H1 (cell line): ENCODE data around the gene NLRP10. TPM values are rescaled to one million over a fixed set of nuclear protein-coding genes. Genes with fewer than 3 reads are reported as not detected.
A peak's percentile ranks its signal among the peaks of the same experiment; 100 is the strongest.

Experiments
- CTCF ChIA-PET: fragments of 300-600 bp; sonication (Branson Sonifier 250); formaldehyde crosslinking; loops from one replicate; lab custom pipeline; 2021; ENCODE audit not compliant: partially characterized antibody; lab: Charles Lee
- POLR2A ChIA-PET: fragments of 300-600 bp; sonication (Branson Sonifier 250); formaldehyde crosslinking; loops from one replicate; lab custom pipeline; 2021; ENCODE audit warnings: inconsistent platforms; ENCODE audit not compliant: partially characterized antibody; lab: Charles Lee
- DNase-seq, 2 experiments: peaks; one replicate each; pipeline versions ENCODE4 v3.0.0 to v3.0.0-alpha.2; 2010 to 2022; ENCODE audit warnings: low spot score in 2 of 2, low read depth in 1 of 2, mixed read lengths in 1 of 2
- FAIRE-seq: peaks from 2 replicates; lab custom pipeline; 2011; peaks lifted over from hg19 to GRCh38; lab: Jason Lieb, UNC
- H2AFZ ChIP-seq: 2 replicates; pipeline ENCODE4 v1.8.1; 2012; ENCODE audit warnings: low read length, inconsistent platforms
- H2AK5ac ChIP-seq: 2 replicates; pipeline ENCODE4 v1.6.1; 2013; ENCODE audit warnings: low read depth, low read length
- H2BK120ac ChIP-seq: replicated peaks from 2 replicates; pipeline ENCODE3; 2013; ENCODE audit warnings: low read depth, low read length, inconsistent platforms
- H2BK12ac ChIP-seq: 2 replicates; pipeline ENCODE4 v1.6.1; 2013; ENCODE audit warnings: low read depth, low read length
- H2BK15ac ChIP-seq: 2 replicates; pipeline ENCODE4 v1.6.1; 2013; ENCODE audit warnings: low read length
- H2BK20ac ChIP-seq: 2 replicates; pipeline ENCODE4 v1.6.1; 2013; ENCODE audit warnings: low read length
- H2BK5ac ChIP-seq: 2 replicates; pipeline ENCODE4 v1.6.1; 2013; ENCODE audit warnings: low read depth, low read length
- H3K14ac ChIP-seq: 2 replicates; pipeline ENCODE4 v1.6.1; 2013; ENCODE audit warnings: inconsistent platforms; ENCODE audit not compliant: insufficient read length
- H3K18ac ChIP-seq: 2 replicates; pipeline ENCODE4 v1.6.1; 2013; ENCODE audit warnings: low read length; ENCODE audit errors: extremely low read depth
- H3K23ac ChIP-seq: 2 replicates; pipeline ENCODE4 v1.6.1; 2013; ENCODE audit warnings: inconsistent platforms; ENCODE audit not compliant: insufficient read length
- H3K23me2 ChIP-seq: 2 replicates; pipeline ENCODE4 v1.6.1; 2013; ENCODE audit warnings: low read depth, low read length
- H3K27ac ChIP-seq: 2 replicates; pipeline ENCODE4 v1.6.1; 2011; ENCODE audit warnings: low read depth, low read length, inconsistent platforms
- H3K27me3 ChIP-seq, 4 experiments: replicated peaks in 1 of 4; 1 replicate in 1 of 4; 2 replicates in 3 of 4; pipeline versions ENCODE4 v1.6.1 to v1.8.1; 2011 to 2013; ENCODE audit warnings: low read length in 3 of 4, mild to moderate bottlenecking in 3 of 4, inconsistent platforms in 2 of 4, mixed read lengths in 2 of 4, moderate library complexity in 1 of 4; ENCODE audit not compliant: control insufficient read depth in 3 of 4, insufficient read depth in 3 of 4; ENCODE audit errors: extremely low read depth in 1 of 4
- H3K36me3 ChIP-seq, 4 experiments: 2 replicates each; pipeline versions ENCODE4 v1.6.1 to v1.8.1; 2011 to 2013; ENCODE audit warnings: mild to moderate bottlenecking in 4 of 4, low read length in 3 of 4, moderate library complexity in 2 of 4, control low read depth in 1 of 4, inconsistent platforms in 1 of 4; ENCODE audit not compliant: insufficient read depth in 4 of 4, control insufficient read depth in 2 of 4
- H3K4ac ChIP-seq: replicated peaks from 2 replicates; pipeline ENCODE3; 2013; ENCODE audit warnings: low read length, low read depth, mixed read lengths, inconsistent platforms; ENCODE audit not compliant: insufficient read length
- H3K4me1 ChIP-seq, 4 experiments: replicated peaks in 1 of 4; 1 replicate in 1 of 4; 2 replicates in 3 of 4; pipeline versions ENCODE4 v1.6.1 to v1.8.1; 2011 to 2013; ENCODE audit warnings: low read length in 3 of 4, inconsistent platforms in 2 of 4, mixed read lengths in 1 of 4; ENCODE audit not compliant: insufficient read depth in 4 of 4, control insufficient read depth in 3 of 4
- H3K4me2 ChIP-seq, 2 experiments: 2 replicates each; pipeline versions ENCODE4 v1.6.1 to v1.8.1; 2011 to 2013; ENCODE audit warnings: low read depth in 2 of 2, low read length in 2 of 2, control low read depth in 1 of 2, inconsistent platforms in 1 of 2, mild to moderate bottlenecking in 1 of 2; ENCODE audit not compliant: insufficient read depth in 1 of 2
- H3K4me3 ChIP-seq, 4 experiments: fragments of 200-600, 300-600 bp in 1 of 4; sonication (generic), shearing (Covaris generic), sonication (Bioruptor Twin) in 1 of 4; 2 replicates each; pipeline versions ENCODE4 v1.5.1 to v1.8.1; 2011 to 2016; ENCODE audit warnings: low read length in 4 of 4, low read depth in 3 of 4, control low read depth in 2 of 4, inconsistent platforms in 2 of 4, mild to moderate bottlenecking in 2 of 4, mixed read lengths in 1 of 4, moderate library complexity in 1 of 4; ENCODE audit not compliant: insufficient read depth in 2 of 4; ENCODE audit errors: extremely low read depth in 1 of 4
- H3K56ac ChIP-seq: replicated peaks from 2 replicates; pipeline ENCODE3; 2013; ENCODE audit warnings: low read depth, mild to moderate bottlenecking, mixed read lengths, low read length, inconsistent platforms; ENCODE audit not compliant: insufficient read length
- H3K79me1 ChIP-seq: 2 replicates; pipeline ENCODE4 v1.6.1; 2013; ENCODE audit warnings: low read depth, low read length, control low read depth
- H3K79me2 ChIP-seq, 2 experiments: 2 replicates each; pipeline versions ENCODE4 v1.6.1 to v1.8.1; 2012 to 2013; ENCODE audit warnings: low read length in 2 of 2, mild to moderate bottlenecking in 2 of 2, inconsistent platforms in 1 of 2; ENCODE audit not compliant: insufficient read depth in 2 of 2, control insufficient read depth in 1 of 2
- H3K9ac ChIP-seq, 4 experiments: replicated peaks in 1 of 4; 1 replicate in 1 of 4; 2 replicates in 3 of 4; pipeline versions ENCODE4 v1.6.1 to v1.8.1; 2011 to 2013; ENCODE audit warnings: low read depth in 3 of 4, low read length in 3 of 4, control low read depth in 2 of 4, mild to moderate bottlenecking in 2 of 4, moderate library complexity in 2 of 4, inconsistent platforms in 1 of 4; ENCODE audit errors: extremely low read depth in 1 of 4
- H3K9me3 ChIP-seq, 2 experiments: 2 replicates each; pipeline versions ENCODE4 v1.6.1 to v1.8.1; 2012 to 2013; ENCODE audit warnings: mild to moderate bottlenecking in 2 of 2, moderate library complexity in 2 of 2, control low read depth in 1 of 2, inconsistent platforms in 1 of 2, low read depth in 1 of 2, low read length in 1 of 2, mixed read lengths in 1 of 2; ENCODE audit not compliant: insufficient read depth in 2 of 2
- H4K20me1 ChIP-seq, 2 experiments: replicated peaks in 1 of 2; 2 replicates each; pipeline versions ENCODE3 to v1.8.1; 2011 to 2013; ENCODE audit warnings: inconsistent platforms in 2 of 2, low read length in 2 of 2, mild to moderate bottlenecking in 1 of 2; ENCODE audit not compliant: insufficient read depth in 2 of 2, control insufficient read depth in 1 of 2
- H4K5ac ChIP-seq: 2 replicates; pipeline ENCODE4 v1.6.1; 2013; ENCODE audit warnings: low read length, low read depth, mixed read lengths, inconsistent platforms; ENCODE audit not compliant: insufficient read length
- H4K8ac ChIP-seq: 2 replicates; pipeline ENCODE4 v1.8.0; 2013; ENCODE audit warnings: mild to moderate bottlenecking, moderate library complexity, low read length, inconsistent platforms; ENCODE audit not compliant: insufficient read depth; ENCODE audit errors: extremely low read depth
- H4K91ac ChIP-seq: replicated peaks from 2 replicates; pipeline ENCODE3; 2013; ENCODE audit warnings: low read length, mixed read lengths, inconsistent platforms; ENCODE audit not compliant: insufficient read length
- ATF3 ChIP-seq: IDR thresholded peaks from 2 replicates; pipeline ENCODE4 v1.6.1; 2011; ENCODE audit warnings: low read depth, mild to moderate bottlenecking, low read length; ENCODE audit not compliant: insufficient read depth
- BCL11A ChIP-seq, 2 experiments: IDR thresholded peaks; one replicate each; pipeline ENCODE4 v1.6.1; 2011; ENCODE audit warnings: low read depth in 2 of 2, low read length in 2 of 2, mild to moderate bottlenecking in 2 of 2
- CHD1 ChIP-seq: IDR thresholded peaks from 2 replicates; pipeline ENCODE4 v1.6.1; 2012; ENCODE audit warnings: low read depth, low read length, improper control_type of control experiment
- CTBP2 ChIP-seq: IDR thresholded peaks from 2 replicates; pipeline ENCODE4 v1.7.0; 2011; ENCODE audit warnings: borderline replicate concordance, mild to moderate bottlenecking, moderate library complexity, mixed read lengths, low read length; ENCODE audit not compliant: insufficient read depth, insufficient read length
- GTF2F1 ChIP-seq: IDR thresholded peaks from 2 replicates; pipeline ENCODE4 v1.6.1; 2012; ENCODE audit warnings: low read depth, low read length, improper control_type of control experiment, borderline replicate concordance
- JUN ChIP-seq: IDR thresholded peaks from 2 replicates; pipeline ENCODE4 v1.6.1; 2011; ENCODE audit warnings: low read depth, mild to moderate bottlenecking, improper control_type of control experiment, low read length
- KDM5A ChIP-seq: fragments of 200-600 bp; IDR thresholded peaks from 2 replicates; pipeline ENCODE4 v1.7.1; 2012; ENCODE audit warnings: mild to moderate bottlenecking, low read length, inconsistent platforms, mixed read lengths
- RAD21 ChIP-seq, 2 experiments: IDR thresholded peaks in 1 of 2; conservative IDR thresholded peaks in 1 of 2; 2 replicates each; pipeline ENCODE4 v1.6.1; 2011; ENCODE audit warnings: low read depth in 2 of 2, low read length in 2 of 2, improper control_type of control experiment in 1 of 2, inconsistent platforms in 1 of 2, mild to moderate bottlenecking in 1 of 2, moderate library complexity in 1 of 2
- RNF2 ChIP-seq: fragments of 200-900, 300-1000 bp; sonication (generic); IDR thresholded peaks from 2 replicates; pipeline ENCODE4 v1.7.1; 2016; ENCODE audit warnings: borderline replicate concordance, low read depth, mild to moderate bottlenecking, antibody characterized with exemption, low read length; ENCODE audit not compliant: poor library complexity, severe bottlenecking; ENCODE audit errors: missing control alignments
- SIRT6 ChIP-seq: IDR thresholded peaks from one replicate; pipeline ENCODE4 v1.7.1; 2012; ENCODE audit warnings: low read length, inconsistent platforms
- SUZ12 ChIP-seq: fragments of 200-600 bp; sonication (generic); IDR thresholded peaks from 2 replicates; pipeline ENCODE4 v1.6.1; 2012; ENCODE audit warnings: mild to moderate bottlenecking, inconsistent platforms, low read length, moderate library complexity, mixed read lengths
- TBP ChIP-seq: IDR thresholded peaks from 2 replicates; pipeline ENCODE4 v1.6.1; 2011; ENCODE audit warnings: low read depth, low read length, improper control_type of control experiment
- TEAD4 ChIP-seq: IDR thresholded peaks from 2 replicates; pipeline ENCODE4 v1.6.1; 2012; ENCODE audit warnings: low read depth, low read length, inconsistent platforms, mixed read lengths
- WGBS, 2 experiments: shearing (Covaris generic) in 1 of 2; methylation state at CpG; one replicate each; pipeline versions ENCODE4 v1.1.6 to v1.1.7; 2013 to 2015; ENCODE audit warnings: low lambda C conversion rate in 2 of 2, mixed read lengths in 2 of 2, inconsistent platforms in 1 of 2, low coverage in 1 of 2, missing lambda C conversion rate in 1 of 2; ENCODE audit not compliant: insufficient replicate concordance in 2 of 2, insufficient coverage in 1 of 2, insufficient read length in 1 of 2; ENCODE audit errors: extremely low coverage in 1 of 2, missing lambda C conversion rate in 1 of 2; 5-methylcytosine and 5-hydroxymethylcytosine counted together
- polyA plus RNA-seq, 7 experiments: library from polyadenylated mRNA; depleted of rRNA in 3 of 7; stranded (reverse) in 5 of 7; unstranded in 2 of 7; fragments of >200 nt in 5 of 7; fragments of 200-250 nt in 2 of 7; gene quantifications; 1 replicate in 5 of 7; 2 replicates in 1 of 7; 4 replicates in 1 of 7; pipeline versions ENCODE4 v1.2.1 to v1.2.3, GENCODE V29; 2011 to 2013; ENCODE audit warnings: missing spikeins in 2 of 7, mixed read lengths in 2 of 7
- total RNA-seq: library from RNA; stranded (reverse); fragmentation: NEBNext Ultra II Directional; extraction: Animal tissue kit (Norgen Biotek cat#: 25700); gene quantifications from 2 replicates; pipeline ENCODE4 v1.2.1, GENCODE V29; 2021

Gene NLRP10
- total and polyA plus RNA-seq, 2 of the 8 experiments (the other 6 are each of a cell fraction or from before 2014, with no cell fraction given), result 0.71 TPM; not detected in 1

DNA sequence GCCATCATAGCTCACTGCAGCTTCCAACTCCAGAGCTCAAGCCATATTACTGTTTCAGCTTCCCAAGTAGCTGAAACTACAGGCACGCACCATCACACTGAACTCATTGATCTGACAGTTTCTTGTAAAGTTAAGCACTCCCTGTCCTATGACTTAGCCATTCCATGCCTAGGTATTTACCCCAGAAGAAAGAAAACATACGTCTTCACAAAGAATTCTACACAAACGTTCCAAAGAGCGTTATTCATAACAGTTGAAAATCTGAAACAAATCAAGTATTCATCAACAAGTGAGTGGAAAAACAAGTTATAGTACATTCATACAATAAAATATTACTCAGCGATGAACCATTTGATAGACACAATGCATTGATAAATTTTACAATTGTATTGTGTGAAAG is 7.8 kb upstream of the NLRP10 start:
- Histone ChIP-seq H2BK5ac (no peak overlapping the region), H3K9me3 (no peaks in the 10 kb centered on the region), H2BK12ac (no peak overlapping the region; the same call in 1 of the 2 replicates), H3K56ac (no peak overlapping the region), H3K27ac (no peak overlapping the region), H3K4ac (no peak overlapping the region), H3K4me2 (no peak overlapping the region), H3K18ac (no peak overlapping the region), H3K9ac (no peak overlapping the region), H2AK5ac (no peak overlapping the region), H3K4me3 (no peak overlapping the region), H3K79me1 (no peaks in the 10 kb centered on the region), H3K79me2 (no peaks in the 10 kb centered on the region), H2BK20ac (peak overlapping the region; percentile 49; the same call in 1 of the 2 replicates), H3K27me3 (no peaks in the 10 kb centered on the region), H4K91ac (peak overlapping the region; percentile 29), H3K4me1 (peaks cover 0 to 7% (median 4%) of the 10 kb centered on the region in 4 experiments; a peak in 4 of 7 replicates), H4K20me1 (no peaks in the 10 kb centered on the region), H2BK120ac (no peak overlapping the region), H2BK15ac (no peak overlapping the region), H4K8ac (no peak overlapping the region), H3K14ac (no peak overlapping the region), H4K5ac (no peak overlapping the region), H3K23ac (no peak overlapping the region), H3K36me3 (no peaks in the 10 kb centered on the region), H2AFZ (no peak overlapping the region), H3K23me2 (no peaks in the 10 kb centered on the region)
- 93% methylated on average over 5 of the region's 5 CpGs; no CpG with 5 or more reads in 1 of the 2 experiments for WGBS, 2 experiments
- DNase-seq (no peak), FAIRE-seq (no peak)
- POLR2A ChIA-PET, result interaction anchor here (0.6 to 1.1 kb wide), 2 partner anchors 12 to 24 kb away, joined by 3 to 5 read pairs; no protein-coding TSS in a partner anchor
- CTCF ChIA-PET, result no interaction called here
- no peak for TF ChIP-seq SIRT6
- TF ChIP-seq ATF3, result no peak
- no peak for TF ChIP-seq RAD21 (IDR thresholded peaks at IDR 0.05 in 1 of 2, conservative IDR thresholded peaks at IDR 0.05 in 1 of 2; ENCODE audit: low read depth in 2 of 2, low read length in 2 of 2)
- TF ChIP-seq RNF2, result no peak
- no peak for TF ChIP-seq BCL11A (IDR thresholded peaks at IDR 0.05; ENCODE audit: low read depth in 2 of 2, low read length in 2 of 2)
- no peak for TF ChIP-seq CTBP2
- TF ChIP-seq KDM5A, result no peak
- TF ChIP-seq GTF2F1, result no peak
- TF ChIP-seq JUN, result no peak
- TF ChIP-seq SUZ12, result no peak
- TF ChIP-seq CHD1, result no peak
- TF ChIP-seq TBP, result no peak
- no peak for TF ChIP-seq TEAD4
